ENCODE measurements around the gene NNAT. TPM values are rescaled to one million over a fixed set of nuclear protein-coding genes. Genes with fewer than 3 reads are reported as not detected.
"Not testable (repeated sequence)": the region's sequence is repeated elsewhere in the genome, so short reads cannot be mapped to it uniquely, and the experiment has no call there.

Gene NNAT
- total RNA-seq, 1 experiment from 2014 or later = not detected

DNA sequence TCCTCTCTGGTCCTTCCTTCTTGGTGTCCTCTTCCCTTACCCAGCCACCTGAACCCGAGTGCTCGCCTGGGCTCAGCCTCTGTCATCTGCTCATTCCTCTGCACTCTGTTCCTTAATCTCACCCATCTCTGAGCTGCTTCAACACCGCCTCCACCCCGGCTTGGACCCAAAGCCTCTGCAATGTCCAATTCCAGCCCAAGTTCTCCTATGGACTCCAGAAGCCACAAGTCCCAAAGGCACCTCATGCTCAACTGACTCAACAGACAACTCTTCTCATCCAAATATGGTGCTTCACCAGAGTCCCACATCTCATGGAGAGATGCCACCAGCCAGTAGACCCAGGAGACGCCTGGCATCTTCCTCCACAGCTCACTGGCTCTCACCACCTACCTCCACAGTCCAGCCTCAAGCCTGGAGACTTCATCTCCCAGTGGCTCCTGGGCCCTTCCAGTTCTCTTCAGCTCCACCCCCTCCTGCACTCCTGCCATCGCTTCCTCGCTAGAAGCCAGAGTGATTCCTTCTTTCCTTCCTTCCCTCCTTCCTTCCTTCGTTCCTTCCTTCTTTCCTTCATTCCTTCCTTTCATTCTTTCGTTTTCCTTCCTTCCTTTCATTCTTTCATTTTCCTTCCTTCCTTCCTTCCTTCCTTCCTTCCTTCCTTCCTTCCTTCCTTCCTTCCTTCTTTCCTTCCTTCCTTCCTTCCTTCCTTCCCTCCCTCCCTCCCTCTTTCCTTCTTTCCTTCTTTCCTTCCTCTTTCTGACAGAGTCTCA lies 40.9 kb upstream of the NNAT start:
- H4K20me1 ChIP-seq (ENCODE audit: insufficient read depth, low read depth, low read length) = no peaks in the 10 kb centered on the region
- no peaks in the 10 kb centered on the region for H3K27me3 ChIP-seq (ENCODE audit: low read length)
- H3K4me3 ChIP-seq (ENCODE audit: low read length) = no peak overlapping the region
- peaks cover 47% of the 10 kb centered on the region for H3K4me1 ChIP-seq (ENCODE audit: low read length)
- DNase-seq = no peak
- H3K9me2 ChIP-seq (replicated peaks; ENCODE audit: insufficient read depth, low read length) = no peaks in the 10 kb centered on the region
- no peaks in the 10 kb centered on the region for H3K9me3 ChIP-seq (ENCODE audit: low read length)
- H3K4me2 ChIP-seq (ENCODE audit: low read depth, low read length, poor library complexity, severe bottlenecking) = no peak overlapping the region
- no peaks in the 10 kb centered on the region for H3K79me2 ChIP-seq (ENCODE audit: low read length)
- no peak overlapping the region for H3K9ac ChIP-seq (ENCODE audit: low read length)
- no peaks in the 10 kb centered on the region for H3K36me3 ChIP-seq (ENCODE audit: insufficient read depth, low read length)
- H3K27ac ChIP-seq (ENCODE audit: low read length) = no peak overlapping the region
- no peak overlapping the region for H2AFZ ChIP-seq (ENCODE audit: low read length)

DNA sequence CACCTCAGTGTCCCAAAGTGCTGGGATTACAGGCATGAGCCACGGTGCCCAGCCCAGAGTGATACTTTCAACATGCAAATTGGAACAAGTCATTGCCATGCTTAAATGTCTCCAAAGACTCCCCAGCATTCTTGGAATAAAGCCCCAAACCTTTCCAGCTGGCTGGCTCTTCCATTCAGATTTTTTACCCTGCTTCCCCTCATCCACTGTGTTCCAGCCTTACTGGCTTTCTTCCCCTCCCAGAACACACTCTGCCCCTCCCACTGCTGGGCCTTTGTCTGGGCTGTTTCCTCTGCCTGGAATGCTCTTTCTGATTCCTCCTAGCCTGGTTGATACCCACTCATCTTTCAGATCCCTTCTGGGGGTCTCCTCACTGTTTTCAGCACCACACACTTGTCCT lies 40.1 kb upstream of the NNAT start:
- H3K27me3 ChIP-seq (ENCODE audit: low read length) = no peaks in the 10 kb centered on the region
- H3K9me3 ChIP-seq (ENCODE audit: low read length) = no peaks in the 10 kb centered on the region
- no peak for DNase-seq
- no peak overlapping the region for H3K27ac ChIP-seq (ENCODE audit: low read length)
- no peaks in the 10 kb centered on the region for H4K20me1 ChIP-seq (ENCODE audit: insufficient read depth, low read depth, low read length)
- peak overlapping the region; percentile 49; the same call in 1 of the 2 replicates for H2AFZ ChIP-seq (ENCODE audit: low read length)
- H3K4me3 ChIP-seq (ENCODE audit: low read length) = no peak overlapping the region
- H3K4me1 ChIP-seq (ENCODE audit: low read length) = peaks cover 48% of the 10 kb centered on the region
- no peaks in the 10 kb centered on the region for H3K79me2 ChIP-seq (ENCODE audit: low read length)
- no peak overlapping the region for H3K4me2 ChIP-seq (ENCODE audit: low read depth, low read length, poor library complexity, severe bottlenecking)
- no peaks in the 10 kb centered on the region for H3K9me2 ChIP-seq (replicated peaks; ENCODE audit: insufficient read depth, low read length)
- no peak overlapping the region for H3K9ac ChIP-seq (ENCODE audit: low read length)
- H3K36me3 ChIP-seq (ENCODE audit: insufficient read depth, low read length) = no peaks in the 10 kb centered on the region

DNA sequence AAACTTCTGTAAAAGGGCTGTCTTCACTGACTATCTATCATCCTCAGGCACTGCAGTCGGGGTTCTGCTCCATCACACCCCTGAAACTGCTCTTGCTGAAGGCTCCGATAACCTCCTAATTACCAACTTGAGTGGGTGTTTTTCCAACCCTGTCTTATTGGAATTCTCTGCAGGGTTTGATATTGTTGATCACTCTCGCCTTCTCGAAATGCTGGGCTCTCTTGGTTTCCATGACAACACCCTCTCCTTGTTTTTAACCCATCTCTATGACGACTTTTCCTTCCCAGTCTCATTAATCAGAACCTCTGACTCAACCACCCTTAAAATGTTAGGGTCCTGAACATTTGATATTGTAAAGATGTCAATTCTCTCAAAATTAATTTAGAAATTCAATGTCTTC lies 39.4 kb upstream of the NNAT start:
- H3K4me3 ChIP-seq (ENCODE audit: low read length) = no peak overlapping the region
- H3K79me2 ChIP-seq (ENCODE audit: low read length) = no peaks in the 10 kb centered on the region
- no peaks in the 10 kb centered on the region for H3K27me3 ChIP-seq (ENCODE audit: low read length)
- H3K9me2 ChIP-seq (replicated peaks; ENCODE audit: insufficient read depth, low read length) = no peaks in the 10 kb centered on the region
- no peaks in the 10 kb centered on the region for H3K36me3 ChIP-seq (ENCODE audit: insufficient read depth, low read length)
- H4K20me1 ChIP-seq (ENCODE audit: insufficient read depth, low read depth, low read length) = no peaks in the 10 kb centered on the region
- H3K27ac ChIP-seq (ENCODE audit: low read length) = peak overlapping the region; percentile 89; the same call in 1 of the 2 replicates
- DNase-seq = no peak
- H3K4me2 ChIP-seq (ENCODE audit: low read depth, low read length, poor library complexity, severe bottlenecking) = peak overlapping the region; percentile 62
- 0 out of 2 replicates have a peak overlapping the region, but pooled peaks have one; percentile 51 for H2AFZ ChIP-seq (ENCODE audit: low read length)
- peaks cover 55% of the 10 kb centered on the region for H3K4me1 ChIP-seq (ENCODE audit: low read length)
- H3K9ac ChIP-seq (ENCODE audit: low read length) = no peak overlapping the region
- no peaks in the 10 kb centered on the region for H3K9me3 ChIP-seq (ENCODE audit: low read length)

DNA sequence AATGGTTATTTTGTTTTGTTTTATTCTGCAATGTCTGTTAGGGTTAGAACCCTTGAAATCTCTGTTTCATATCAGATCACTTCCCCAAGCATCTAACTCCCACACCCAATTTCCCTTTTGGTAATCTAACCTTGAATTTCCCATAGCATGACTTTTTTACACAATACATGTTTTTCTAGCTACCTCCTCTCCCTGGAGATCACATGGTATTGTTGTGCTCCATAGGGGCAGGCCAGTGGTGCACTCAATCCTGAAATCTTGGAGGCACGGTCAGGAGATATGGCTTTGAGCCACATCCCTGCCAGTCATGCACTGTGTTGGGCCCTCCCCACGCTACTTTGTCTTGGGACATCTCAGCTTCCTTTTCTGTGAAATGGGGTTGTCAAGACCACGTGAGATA lies 36.7 kb upstream of the NNAT start:
- H3K27me3 ChIP-seq (ENCODE audit: low read length) = no peaks in the 10 kb centered on the region
- peak overlapping the region; percentile 89 for H3K27ac ChIP-seq (ENCODE audit: low read length)
- no peak overlapping the region for H3K9ac ChIP-seq (ENCODE audit: low read length)
- H3K9me3 ChIP-seq (ENCODE audit: low read length) = no peaks in the 10 kb centered on the region
- H3K36me3 ChIP-seq (ENCODE audit: insufficient read depth, low read length) = no peaks in the 10 kb centered on the region
- no peak overlapping the region for H2AFZ ChIP-seq (ENCODE audit: low read length)
- no peaks in the 10 kb centered on the region for H3K9me2 ChIP-seq (replicated peaks; ENCODE audit: insufficient read depth, low read length)
- no peak overlapping the region for H3K4me3 ChIP-seq (ENCODE audit: low read length)
- DNase-seq = no peak
- H3K79me2 ChIP-seq (ENCODE audit: low read length) = no peaks in the 10 kb centered on the region
- H3K4me1 ChIP-seq (ENCODE audit: low read length) = peaks cover 70% of the 10 kb centered on the region
- no peak overlapping the region for H3K4me2 ChIP-seq (ENCODE audit: low read depth, low read length, poor library complexity, severe bottlenecking)
- H4K20me1 ChIP-seq (ENCODE audit: insufficient read depth, low read depth, low read length) = no peaks in the 10 kb centered on the region

DNA sequence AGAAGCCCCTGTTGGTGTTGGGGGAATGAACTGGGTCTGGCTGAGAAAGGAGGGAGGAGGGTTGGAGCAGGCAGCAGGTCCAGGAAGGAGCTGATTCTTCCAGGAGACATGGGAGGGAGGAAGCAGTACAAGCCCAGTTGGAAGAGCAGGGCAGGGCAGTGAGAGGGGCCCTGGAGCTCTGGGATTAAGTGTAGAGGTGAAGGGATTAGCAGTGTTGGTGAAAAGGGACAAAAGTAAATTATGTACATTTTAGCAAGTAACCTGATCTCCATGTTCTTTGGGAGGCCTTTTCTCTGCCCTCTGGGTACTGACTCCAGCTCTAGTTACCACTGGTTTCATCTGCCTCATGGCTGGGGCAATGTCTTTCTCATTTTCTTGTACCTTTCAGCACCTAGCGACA lies 34.8 kb upstream of the NNAT start:
- not testable (repeated sequence) for DNase-seq; H3K36me3 ChIP-seq (ENCODE audit: insufficient read depth, low read length); H2AFZ ChIP-seq (ENCODE audit: low read length); H4K20me1 ChIP-seq (ENCODE audit: insufficient read depth, low read depth, low read length); H3K9ac ChIP-seq (ENCODE audit: low read length); H3K9me3 ChIP-seq (ENCODE audit: low read length); H3K4me3 ChIP-seq (ENCODE audit: low read length); H3K9me2 ChIP-seq (replicated peaks; ENCODE audit: insufficient read depth, low read length); H3K27me3 ChIP-seq (ENCODE audit: low read length); H3K79me2 ChIP-seq (ENCODE audit: low read length)
- peaks cover 64% of the 10 kb centered on the region for H3K4me1 ChIP-seq (ENCODE audit: low read length)
- peak overlapping the region; percentile 12 for H3K4me2 ChIP-seq (ENCODE audit: low read depth, low read length, poor library complexity, severe bottlenecking)
- 0 out of 2 replicates have a peak overlapping the region, but pooled peaks have one; percentile 8 for H3K27ac ChIP-seq (ENCODE audit: low read length)

DNA sequence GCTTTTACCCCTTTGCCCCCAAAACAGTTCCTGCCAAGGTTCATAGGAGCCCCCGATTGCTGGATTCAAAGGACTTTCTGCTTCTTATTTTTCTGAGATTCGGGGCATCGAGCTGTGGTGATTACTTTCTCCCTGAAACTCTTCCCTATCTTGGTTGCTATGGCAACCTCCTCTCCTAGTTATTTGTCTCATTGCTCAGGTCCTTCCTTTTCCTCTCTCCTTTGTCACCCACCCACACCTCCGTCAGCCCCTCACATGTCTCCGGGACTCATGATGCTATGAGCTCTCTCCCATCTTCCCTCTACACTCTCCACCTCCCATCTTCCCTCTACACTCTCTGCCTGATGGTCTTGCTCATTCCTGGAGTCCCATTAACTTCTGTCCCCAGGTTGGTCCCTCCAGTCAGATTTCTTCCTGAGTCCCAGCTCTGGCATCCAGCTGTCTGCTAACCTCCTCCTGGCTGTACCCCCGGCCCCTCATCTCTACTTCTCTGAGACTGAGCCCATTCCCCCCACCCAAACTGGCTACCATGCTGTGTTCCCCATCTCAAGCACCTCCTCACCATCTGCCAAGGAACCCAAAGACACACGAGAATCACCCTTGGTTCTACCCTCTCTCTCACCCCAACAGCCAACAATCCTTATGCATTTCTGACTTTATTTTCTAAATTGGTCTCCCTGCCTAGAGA lies 30.2 kb upstream of the NNAT start:
- no peak overlapping the region for H3K9ac ChIP-seq (ENCODE audit: low read length)
- no peak overlapping the region for H2AFZ ChIP-seq (ENCODE audit: low read length)
- H3K79me2 ChIP-seq (ENCODE audit: low read length) = no peaks in the 10 kb centered on the region
- H3K4me2 ChIP-seq (ENCODE audit: low read depth, low read length, poor library complexity, severe bottlenecking) = no peak overlapping the region
- no peaks in the 10 kb centered on the region for H4K20me1 ChIP-seq (ENCODE audit: insufficient read depth, low read depth, low read length)
- H3K27me3 ChIP-seq (ENCODE audit: low read length) = no peaks in the 10 kb centered on the region
- H3K9me2 ChIP-seq (replicated peaks; ENCODE audit: insufficient read depth, low read length) = no peaks in the 10 kb centered on the region
- 0 out of 2 replicates have a peak, but pooled peaks cover 5% of the 10 kb centered on the region for H3K36me3 ChIP-seq (ENCODE audit: insufficient read depth, low read length)
- H3K27ac ChIP-seq (ENCODE audit: low read length) = no peak overlapping the region
- H3K9me3 ChIP-seq (ENCODE audit: low read length) = no peaks in the 10 kb centered on the region; the same call in 1 of the 2 replicates
- no peak overlapping the region for H3K4me3 ChIP-seq (ENCODE audit: low read length)
- DNase-seq = no peak
- peaks cover 26% of the 10 kb centered on the region for H3K4me1 ChIP-seq (ENCODE audit: low read length)

DNA sequence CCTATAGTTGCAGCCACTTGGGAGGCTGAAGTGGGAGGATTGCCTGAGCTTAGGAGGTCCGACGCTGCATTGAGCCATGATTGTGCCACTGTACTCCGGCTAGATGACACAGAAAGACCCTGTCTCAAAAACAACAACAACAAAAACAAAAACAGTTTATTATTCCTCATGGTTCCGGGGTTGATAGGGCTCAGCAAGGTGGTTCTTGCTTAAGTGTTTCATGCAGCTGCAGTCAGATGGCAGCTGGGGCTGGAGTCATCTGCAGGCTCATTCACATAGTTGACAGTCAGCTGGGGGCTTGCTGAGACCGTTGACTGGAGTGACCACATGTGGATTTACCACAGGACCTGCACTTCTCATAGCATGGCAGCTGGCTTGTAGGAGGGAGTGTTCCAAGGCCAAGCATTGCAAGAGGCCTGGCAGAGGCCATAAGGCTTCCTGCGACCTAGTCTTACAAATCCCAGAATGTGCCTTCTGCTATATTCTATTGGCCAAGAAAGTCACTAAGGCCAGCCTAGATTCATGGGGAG lies 28.9 kb upstream of the NNAT start:
- H4K20me1 ChIP-seq (ENCODE audit: insufficient read depth, low read depth, low read length) = no peaks in the 10 kb centered on the region
- no peak overlapping the region for H3K9ac ChIP-seq (ENCODE audit: low read length)
- H3K27me3 ChIP-seq (ENCODE audit: low read length) = no peaks in the 10 kb centered on the region
- no peaks in the 10 kb centered on the region; the same call in 1 of the 2 replicates for H3K9me3 ChIP-seq (ENCODE audit: low read length)
- H3K4me2 ChIP-seq (ENCODE audit: low read depth, low read length, poor library complexity, severe bottlenecking) = no peak overlapping the region
- no peak overlapping the region for H3K4me3 ChIP-seq (ENCODE audit: low read length)
- peaks cover 19% of the 10 kb centered on the region for H3K4me1 ChIP-seq (ENCODE audit: low read length)
- H2AFZ ChIP-seq (ENCODE audit: low read length) = no peak overlapping the region
- 0 out of 2 replicates have a peak, but pooled peaks cover 5% of the 10 kb centered on the region for H3K36me3 ChIP-seq (ENCODE audit: insufficient read depth, low read length)
- DNase-seq = no peak
- H3K9me2 ChIP-seq (replicated peaks; ENCODE audit: insufficient read depth, low read length) = no peaks in the 10 kb centered on the region
- no peak overlapping the region for H3K27ac ChIP-seq (ENCODE audit: low read length)
- H3K79me2 ChIP-seq (ENCODE audit: low read length) = no peaks in the 10 kb centered on the region

DNA sequence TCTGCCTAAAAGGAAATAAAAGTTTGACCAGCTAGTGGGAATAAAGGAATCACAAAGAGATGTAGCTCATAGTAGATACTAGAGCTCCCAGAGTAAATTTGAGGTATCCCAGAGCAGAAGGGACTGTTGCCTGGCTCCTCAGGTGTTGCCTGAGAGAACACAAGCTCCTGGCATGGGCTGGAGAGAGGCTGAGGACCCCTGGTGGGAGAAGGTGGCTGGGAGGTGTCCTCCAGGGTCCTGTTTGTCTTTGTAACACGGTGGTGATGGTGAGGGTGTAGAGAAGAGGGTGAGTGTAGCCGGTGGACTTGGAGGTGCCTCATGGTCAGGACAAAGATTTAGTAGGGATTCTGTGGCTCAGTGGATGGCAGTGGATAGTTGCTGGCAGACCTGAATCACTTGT lies 28.1 kb upstream of the NNAT start:
- Histone ChIP-seq H3K4me2 (ENCODE audit: low read depth, low read length, poor library complexity, severe bottlenecking) (no peak overlapping the region), H2AFZ (ENCODE audit: low read length) (no peak overlapping the region), H3K36me3 (ENCODE audit: insufficient read depth, low read length) (0 out of 2 replicates have a peak, but pooled peaks cover 5% of the 10 kb centered on the region), H3K4me3 (ENCODE audit: low read length) (no peak overlapping the region), H3K4me1 (ENCODE audit: low read length) (peaks cover 11% of the 10 kb centered on the region), H3K9me2 (replicated peaks; ENCODE audit: insufficient read depth, low read length) (no peaks in the 10 kb centered on the region), H3K9ac (ENCODE audit: low read length) (no peak overlapping the region), H3K9me3 (ENCODE audit: low read length) (no peaks in the 10 kb centered on the region; the same call in 1 of the 2 replicates), H3K27me3 (ENCODE audit: low read length) (no peaks in the 10 kb centered on the region), H4K20me1 (ENCODE audit: insufficient read depth, low read depth, low read length) (no peaks in the 10 kb centered on the region), H3K79me2 (ENCODE audit: low read length) (no peaks in the 10 kb centered on the region), H3K27ac (ENCODE audit: low read length) (no peak overlapping the region)
- no peak for DNase-seq

All from Karpas-422 (cell line).